ENCODE results near the gene MPP4. TPM values are rescaled to one million over a fixed set of nuclear protein-coding genes. Genes with fewer than 3 reads are reported as not detected.

The MPP4 gene
- total RNA-seq, 1 donor = 5.2 TPM

DNA sequence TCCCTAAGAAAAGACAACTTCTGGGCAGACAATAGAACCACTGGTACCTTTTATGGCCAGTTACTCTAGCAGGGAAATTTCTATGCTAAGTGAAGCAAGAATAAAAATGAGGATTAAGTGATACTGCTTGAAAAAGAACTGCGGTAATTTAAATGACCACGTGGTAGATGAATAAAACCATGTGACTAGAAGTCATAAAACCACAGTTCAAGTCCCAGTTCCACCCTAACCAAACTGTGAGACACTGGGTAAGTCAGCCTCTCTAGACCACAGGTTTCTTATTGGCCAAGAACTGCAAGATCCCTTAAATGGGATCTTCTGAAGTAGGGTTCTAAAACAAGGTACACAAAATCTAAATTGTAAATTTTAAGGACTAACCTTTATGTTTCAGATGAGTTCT is 67.9 kb downstream of the MPP4 start:
- DNase-seq (ENCODE audit: low read depth) = no peak
- TF ChIP-seq, protein P1, sequence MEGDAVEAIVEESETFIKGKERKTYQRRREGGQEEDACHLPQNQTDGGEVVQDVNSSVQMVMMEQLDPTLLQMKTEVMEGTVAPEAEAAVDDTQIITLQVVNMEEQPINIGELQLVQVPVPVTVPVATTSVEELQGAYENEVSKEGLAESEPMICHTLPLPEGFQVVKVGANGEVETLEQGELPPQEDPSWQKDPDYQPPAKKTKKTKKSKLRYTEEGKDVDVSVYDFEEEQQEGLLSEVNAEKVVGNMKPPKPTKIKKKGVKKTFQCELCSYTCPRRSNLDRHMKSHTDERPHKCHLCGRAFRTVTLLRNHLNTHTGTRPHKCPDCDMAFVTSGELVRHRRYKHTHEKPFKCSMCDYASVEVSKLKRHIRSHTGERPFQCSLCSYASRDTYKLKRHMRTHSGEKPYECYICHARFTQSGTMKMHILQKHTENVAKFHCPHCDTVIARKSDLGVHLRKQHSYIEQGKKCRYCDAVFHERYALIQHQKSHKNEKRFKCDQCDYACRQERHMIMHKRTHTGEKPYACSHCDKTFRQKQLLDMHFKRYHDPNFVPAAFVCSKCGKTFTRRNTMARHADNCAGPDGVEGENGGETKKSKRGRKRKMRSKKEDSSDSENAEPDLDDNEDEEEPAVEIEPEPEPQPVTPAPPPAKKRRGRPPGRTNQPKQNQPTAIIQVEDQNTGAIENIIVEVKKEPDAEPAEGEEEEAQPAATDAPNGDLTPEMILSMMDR (IDR thresholded peaks at IDR 0.05; ENCODE audit: insufficient read depth, low read depth, low read length) = no peak
- H3K4me3 ChIP-seq (ENCODE audit: low read depth, low read length) = no peak overlapping the region

DNA sequence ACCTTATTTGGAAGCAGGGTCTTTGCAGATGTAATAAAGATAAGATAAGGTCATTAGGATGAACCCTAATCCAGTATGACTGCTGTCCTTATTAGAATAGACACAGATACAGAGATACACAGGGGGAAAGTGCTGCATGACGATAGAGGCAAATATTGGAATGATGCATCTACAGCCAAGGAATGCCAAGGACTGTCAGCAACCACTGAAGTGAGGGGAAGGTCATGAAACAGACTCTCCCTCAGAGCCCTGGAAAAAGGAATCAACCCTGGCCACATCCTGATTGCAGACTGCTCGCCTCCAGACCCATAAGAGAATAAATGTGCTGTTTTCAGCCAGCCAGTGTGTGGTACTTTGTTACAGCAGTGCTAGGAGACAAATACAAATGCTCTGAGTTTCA is 69.9 kb downstream of the MPP4 start:
- no peak for DNase-seq (ENCODE audit: low read depth)
- no peak overlapping the region for H3K4me3 ChIP-seq (ENCODE audit: low read depth, low read length)
- TF ChIP-seq, protein P1 (IDR thresholded peaks at IDR 0.05; ENCODE audit: insufficient read depth, low read depth, low read length) = no peak

DNA sequence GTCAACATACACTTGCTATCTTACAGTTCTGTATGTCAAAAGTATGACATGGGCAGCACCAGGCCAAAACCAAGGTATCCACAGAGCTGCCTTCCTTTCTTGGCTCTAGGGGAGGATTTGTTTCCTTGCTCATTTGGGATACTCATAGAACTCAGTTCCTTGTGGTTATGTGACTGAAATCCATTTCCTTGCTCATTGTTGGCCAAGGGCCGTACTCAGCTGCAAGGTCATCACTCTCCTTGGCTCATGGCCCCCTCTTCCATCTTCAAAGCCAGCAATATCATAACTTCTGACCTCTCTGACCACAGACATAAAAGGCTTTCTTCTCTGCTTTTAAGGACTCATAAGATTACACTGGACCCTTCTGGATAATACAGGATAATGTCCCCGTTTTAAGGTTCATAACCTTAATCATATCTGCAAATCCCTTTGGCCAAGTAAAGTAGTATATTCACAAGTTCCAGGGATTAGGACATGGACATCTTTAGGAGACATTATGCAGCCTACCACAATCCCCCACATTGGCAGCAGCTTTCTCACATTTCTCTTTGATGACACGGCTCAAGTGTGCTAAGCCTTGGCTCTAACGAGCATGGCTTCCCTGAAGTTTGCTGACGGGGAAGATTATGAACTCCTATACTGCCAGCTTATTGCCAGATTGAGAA is 76.0 kb downstream of the MPP4 start:
- DNase-seq (ENCODE audit: low read depth) = peak; percentile 61
- no peak overlapping the region for H3K4me3 ChIP-seq (ENCODE audit: low read depth, low read length)
- TF ChIP-seq, protein P1 (IDR thresholded peaks at IDR 0.05; ENCODE audit: insufficient read depth, low read depth, low read length) = no peak

DNA sequence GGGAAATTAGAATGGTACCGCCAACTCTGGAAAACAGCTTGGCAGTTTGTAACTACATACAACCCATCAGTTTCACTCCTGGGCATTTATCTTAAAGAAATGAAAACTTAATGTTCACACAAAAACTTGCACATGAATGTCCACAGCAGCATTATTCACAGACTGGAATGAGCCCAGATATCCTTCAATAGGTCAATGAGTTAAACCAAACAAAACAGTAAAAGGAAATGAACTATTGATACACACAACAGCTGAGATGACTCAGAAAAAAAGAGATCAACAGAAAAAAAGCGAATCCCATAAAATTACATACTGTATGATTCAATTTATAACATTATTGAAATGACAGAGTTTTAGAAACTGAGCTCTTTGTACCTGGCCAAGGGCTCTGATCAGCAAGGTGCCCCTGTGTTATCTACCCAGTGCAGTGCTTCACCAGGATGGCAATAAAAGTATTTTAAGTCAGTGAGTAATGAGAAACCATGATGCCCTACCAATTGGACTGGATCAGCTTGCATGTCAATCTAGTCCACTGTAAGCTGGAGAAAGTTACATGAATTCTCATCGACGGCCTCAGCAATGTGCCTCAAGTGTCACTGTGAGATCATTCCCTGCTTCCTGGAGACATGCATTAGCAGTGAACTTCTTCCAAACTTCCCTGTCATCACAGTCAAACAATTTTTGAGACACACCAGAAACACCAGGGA is 77.0 kb downstream of the MPP4 start:
- DNase-seq (ENCODE audit: low read depth) = no peak
- H3K4me3 ChIP-seq (ENCODE audit: low read depth, low read length) = no peak overlapping the region
- TF ChIP-seq, protein P1 (IDR thresholded peaks at IDR 0.05; ENCODE audit: insufficient read depth, low read depth, low read length) = no peak

DNA sequence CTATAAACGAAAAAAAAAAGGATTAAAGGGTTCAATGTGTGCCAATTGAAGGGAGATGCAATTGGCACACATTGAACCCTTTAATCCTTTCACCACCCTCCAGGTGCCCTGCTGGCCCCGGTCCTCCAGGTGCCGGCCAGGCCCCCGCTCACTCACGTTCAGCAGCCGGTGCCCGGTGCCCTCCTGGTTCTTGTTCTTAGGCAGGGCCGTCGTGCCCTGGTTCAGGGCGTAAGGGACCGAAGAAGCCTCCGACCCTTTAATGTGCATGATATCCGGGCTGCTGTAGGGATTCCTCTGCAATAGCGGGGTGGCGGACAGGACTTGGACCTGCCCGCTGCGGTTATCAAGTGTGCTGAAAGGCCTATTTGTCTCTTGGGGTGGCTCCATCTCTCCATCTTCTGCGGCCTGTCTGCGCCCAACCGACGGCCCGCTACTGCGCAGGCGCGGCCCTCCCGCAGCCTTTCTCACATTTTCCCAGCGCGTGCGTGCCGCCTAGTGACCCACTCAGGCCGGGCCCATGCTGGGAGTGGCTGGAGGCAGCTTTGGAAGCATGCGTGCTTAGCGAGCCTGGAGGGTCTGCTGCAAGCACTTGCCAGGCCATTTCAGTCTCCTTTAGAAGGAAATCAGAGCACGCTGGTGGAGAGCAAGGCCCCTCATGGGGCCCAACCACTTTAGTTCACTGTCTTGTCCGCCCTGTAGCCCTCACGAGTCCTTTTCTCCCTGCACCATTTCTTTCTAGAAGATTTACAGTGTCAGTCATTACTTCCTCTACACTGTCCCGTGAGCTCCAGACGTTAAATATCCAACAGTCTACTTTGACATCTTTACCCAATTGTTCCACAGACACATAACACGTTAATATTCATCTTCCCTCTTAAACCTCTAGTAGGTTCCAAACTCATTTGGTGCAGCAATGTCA is 79.4 kb downstream of the MPP4 start:
- peak; percentile 78 for DNase-seq (ENCODE audit: low read depth)
- TF ChIP-seq, protein P1 (IDR thresholded peaks at IDR 0.05; ENCODE audit: insufficient read depth, low read depth, low read length) = peak; percentile 55
- peak overlapping the region; percentile 40 for H3K4me3 ChIP-seq (ENCODE audit: low read depth, low read length)

DNA sequence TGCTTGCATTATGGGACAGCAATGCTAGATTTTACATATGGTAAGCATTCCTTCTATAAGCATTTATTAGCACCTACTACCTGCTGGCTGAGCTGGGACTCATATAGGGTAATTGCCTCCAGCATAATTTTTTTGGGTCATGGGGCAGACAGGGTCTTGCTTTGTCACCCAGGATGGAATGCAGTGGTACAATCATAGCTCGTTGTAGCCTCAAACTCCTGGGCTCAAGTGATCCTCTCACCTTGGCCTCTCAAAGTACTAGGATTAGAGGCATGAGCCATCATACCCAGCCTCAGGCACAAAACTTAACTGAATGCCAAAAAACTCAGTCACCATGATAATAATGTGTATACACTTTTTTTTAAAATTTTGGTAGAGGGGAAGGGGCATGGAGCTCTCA is 90.4 kb downstream of the MPP4 start:
- no peak overlapping the region for H3K4me3 ChIP-seq (ENCODE audit: low read depth, low read length)
- TF ChIP-seq, protein P1 (IDR thresholded peaks at IDR 0.05; ENCODE audit: insufficient read depth, low read depth, low read length) = no peak
- no peak for DNase-seq (ENCODE audit: low read depth)

Measured in fibroblast of villous mesenchyme (primary cell).